BLaER1 (cell line): Measurements from ENCODE around the gene EOGT.

Experiments
- H3K27ac ChIP-seq: shearing (Covaris generic); formaldehyde crosslinking; 2 replicates; pipeline ENCODE4 v1.8.1; 2022
- H3K27me3 ChIP-seq: shearing (Covaris generic); formaldehyde crosslinking; 2 replicates; pipeline ENCODE4 v1.8.1; 2022
- H3K36me3 ChIP-seq: shearing (Covaris generic); formaldehyde crosslinking; 2 replicates; pipeline ENCODE4 v1.8.1; 2022
- H3K4me1 ChIP-seq: shearing (Covaris generic); formaldehyde crosslinking; 2 replicates; pipeline ENCODE4 v1.8.1; 2022
- H3K4me2 ChIP-seq: shearing (Covaris generic); formaldehyde crosslinking; 2 replicates; pipeline ENCODE4 v1.8.1; 2022
- H3K4me3 ChIP-seq: shearing (Covaris generic); formaldehyde crosslinking; 2 replicates; pipeline ENCODE4 v1.8.1; 2022
- H3K9ac ChIP-seq: shearing (Covaris generic); formaldehyde crosslinking; 2 replicates; pipeline ENCODE4 v1.8.1; 2022
- H3K9me3 ChIP-seq: shearing (Covaris generic); formaldehyde crosslinking; 2 replicates; pipeline ENCODE4 v1.8.1; 2022
- H4K20me1 ChIP-seq: shearing (Covaris generic); formaldehyde crosslinking; 2 replicates; pipeline ENCODE4 v1.8.1; 2022
- Cebpa-rat ChIP-seq: shearing (Covaris generic); IDR thresholded peaks from 2 replicates; pipeline ENCODE4 v1.8.1; 2022

The EOGT gene

GRCh38 chr3:68936856-68937255 is 76.6 kb downstream of the EOGT start:
- no peak overlapping the region for H3K9ac ChIP-seq
- TF ChIP-seq Cebpa-rat, result no peak
- peaks cover 6% of the 10 kb centered on the region for H3K4me1 ChIP-seq
- H3K27ac ChIP-seq, result no peak overlapping the region
- no peaks in the 10 kb centered on the region for H4K20me1 ChIP-seq
- no peaks in the 10 kb centered on the region for H3K36me3 ChIP-seq
- peak overlapping the region; percentile 31; the same call in 1 of the 2 replicates for H3K4me2 ChIP-seq
- no peaks in the 10 kb centered on the region for H3K27me3 ChIP-seq
- H3K4me3 ChIP-seq, result no peak overlapping the region
- H3K9me3 ChIP-seq, result peaks cover 10% of the 10 kb centered on the region

DNA sequence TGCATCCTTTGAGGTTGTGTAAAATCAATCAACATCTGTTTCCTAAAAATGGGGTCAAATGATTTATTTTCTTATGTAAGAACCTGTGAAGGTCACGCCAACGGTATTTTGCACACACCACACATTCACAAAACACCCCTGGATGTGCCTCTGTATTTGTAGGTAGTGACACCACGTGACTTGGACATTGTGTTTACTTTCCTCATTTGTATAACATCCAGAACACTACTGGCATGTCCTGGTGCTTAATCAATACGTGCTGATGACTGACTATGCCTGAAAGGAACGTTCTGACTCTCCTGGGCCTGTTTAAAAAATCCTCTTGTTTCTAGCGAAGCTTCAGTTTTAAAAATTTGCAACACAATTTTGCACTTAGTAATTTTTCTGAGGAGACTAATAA is 77.7 kb downstream of the EOGT start:
- no peak overlapping the region for H3K4me3 ChIP-seq
- no peak overlapping the region for H3K4me2 ChIP-seq
- no peaks in the 10 kb centered on the region for H3K36me3 ChIP-seq
- H3K9ac ChIP-seq, result no peak overlapping the region
- no peaks in the 10 kb centered on the region for H4K20me1 ChIP-seq
- TF ChIP-seq Cebpa-rat, result no peak
- peaks cover 12% of the 10 kb centered on the region for H3K9me3 ChIP-seq
- no peak overlapping the region for H3K27ac ChIP-seq
- H3K27me3 ChIP-seq, result no peaks in the 10 kb centered on the region
- H3K4me1 ChIP-seq, result peaks cover 6% of the 10 kb centered on the region

DNA sequence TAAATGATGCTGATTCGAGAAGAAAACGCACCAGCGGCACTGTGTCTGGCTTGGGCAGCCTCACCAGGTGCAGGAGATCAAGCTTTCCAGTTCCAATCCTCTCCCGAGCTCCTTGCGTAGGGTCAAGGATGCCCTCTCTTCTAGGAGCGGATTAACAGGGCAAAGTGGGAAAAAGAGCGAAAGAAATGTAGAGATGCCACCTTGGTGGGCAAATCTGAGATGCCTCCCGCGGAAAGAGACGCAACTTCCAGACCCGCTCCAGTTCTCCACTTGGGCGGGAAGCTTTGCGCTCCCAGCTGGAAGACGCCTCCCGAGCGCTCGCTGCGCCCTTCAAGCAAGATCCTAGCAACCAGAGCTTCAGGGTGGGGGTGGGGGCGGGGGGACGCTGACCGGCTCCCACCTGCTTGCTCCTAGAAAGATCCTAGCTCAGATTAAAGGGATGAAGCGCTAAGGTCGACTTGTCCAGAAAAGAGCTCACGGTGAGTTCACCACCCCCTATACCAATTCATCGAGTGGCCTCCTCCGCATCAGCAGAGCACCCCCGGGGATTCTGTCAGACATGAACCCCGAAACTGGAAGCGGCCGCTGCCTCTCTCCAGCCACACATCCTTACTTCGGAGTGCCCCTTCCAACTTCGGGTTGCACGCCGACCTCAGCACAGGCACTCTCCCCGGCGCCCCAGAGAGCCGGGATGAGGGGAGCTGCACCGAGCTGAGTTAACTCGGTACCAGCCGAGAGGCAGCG is 81.9 kb downstream of the EOGT start:
- Histone ChIP-seq H3K4me1 (no peaks in the 10 kb centered on the region), H3K36me3 (no peaks in the 10 kb centered on the region), H3K27ac (no peak overlapping the region), H3K27me3 (no peaks in the 10 kb centered on the region), H3K9me3 (peaks cover 12% of the 10 kb centered on the region), H4K20me1 (no peaks in the 10 kb centered on the region), H3K4me3 (no peak overlapping the region), H3K9ac (no peak overlapping the region), H3K4me2 (no peak overlapping the region)
- no peak for TF ChIP-seq Cebpa-rat
